HG03039 (cell line): ENCODE results near the gene PNPT1.
"Not testable (repeated sequence)": the region's sequence is repeated elsewhere in the genome, so short reads cannot be mapped to it uniquely, and the experiment has no call there.

Source experiments
- ATAC-seq: cut with Tn5 transposase; IDR thresholded peaks from one replicate; pipeline ENCODE4 v1.9.1; 2021; ENCODE audit warnings: mild to moderate bottlenecking, moderate library complexity; ENCODE audit not compliant: unreplicated experiment

The PNPT1 gene

GRCh38 chr2:55693181-55694125 is at the start of gene PNPT1:
PNPT1 (minus strand) TSS chr2:55693844; CDS start chr2:55693823, 21 bp downstream.
- peak; percentile 100 for ATAC-seq

DNA sequence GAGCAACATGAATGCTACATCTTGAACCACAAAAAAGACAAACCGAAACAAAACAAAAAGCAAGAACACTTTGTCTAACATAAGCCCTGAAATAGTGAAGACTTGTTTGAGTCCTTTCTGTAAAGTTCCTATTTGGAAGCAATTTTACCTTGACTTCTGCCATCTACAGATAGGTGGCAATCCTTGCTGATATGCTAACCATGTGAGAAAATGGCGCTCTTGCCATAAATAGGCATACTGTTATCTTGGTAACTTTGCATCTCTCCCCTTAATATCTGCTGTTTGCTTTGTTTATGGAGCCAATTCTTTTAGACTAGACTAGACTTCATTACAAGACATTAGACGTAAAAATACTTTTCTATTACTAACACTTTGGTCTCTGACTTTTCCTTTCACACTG is 49.4 kb upstream of the PNPT1 start:
- no peak for ATAC-seq

DNA sequence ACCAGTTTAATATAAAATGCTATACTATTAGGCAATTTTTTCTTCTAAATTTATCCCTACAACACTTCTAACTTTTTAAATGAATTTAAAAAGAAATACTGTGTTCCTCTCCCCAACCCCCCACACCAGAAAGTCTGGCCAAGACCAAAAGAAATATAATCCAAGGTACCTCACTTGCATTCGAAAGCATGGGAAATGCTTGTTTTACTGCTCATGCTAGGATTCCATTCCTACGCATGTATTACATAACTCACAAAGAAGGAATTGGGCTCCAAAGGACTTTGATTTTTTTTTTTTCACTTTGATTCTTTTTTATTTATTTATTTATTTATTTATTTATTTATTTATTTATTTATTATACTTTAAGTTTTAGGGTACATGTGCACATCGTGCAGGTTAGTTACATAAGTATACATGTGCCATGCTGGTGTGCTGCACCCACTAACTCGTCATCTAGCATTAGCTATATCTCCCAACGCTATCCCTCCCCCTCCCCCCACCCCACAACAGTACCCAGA is 42.4 kb upstream of the PNPT1 start:
- ATAC-seq, result not testable (repeated sequence)

DNA sequence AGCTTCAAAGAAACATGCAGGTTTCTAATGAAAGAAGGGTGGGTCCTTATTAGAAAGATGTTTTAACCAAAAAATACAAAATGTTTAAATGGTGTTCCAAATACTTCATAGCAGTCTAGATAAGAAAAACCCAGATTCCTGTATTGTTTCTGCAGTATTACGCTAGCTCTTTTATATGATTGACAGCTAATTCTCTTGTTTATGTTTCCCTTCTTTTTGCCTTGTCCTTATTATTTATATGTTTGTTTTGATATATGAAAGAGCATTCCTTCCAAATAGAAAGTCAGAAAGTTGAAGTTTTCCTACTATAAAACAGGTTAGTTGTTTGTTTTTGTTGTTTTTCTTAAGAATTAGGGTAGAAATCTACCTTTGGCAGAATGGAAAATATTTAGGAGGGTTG is 41.1 kb upstream of the PNPT1 start:
- no peak for ATAC-seq

DNA sequence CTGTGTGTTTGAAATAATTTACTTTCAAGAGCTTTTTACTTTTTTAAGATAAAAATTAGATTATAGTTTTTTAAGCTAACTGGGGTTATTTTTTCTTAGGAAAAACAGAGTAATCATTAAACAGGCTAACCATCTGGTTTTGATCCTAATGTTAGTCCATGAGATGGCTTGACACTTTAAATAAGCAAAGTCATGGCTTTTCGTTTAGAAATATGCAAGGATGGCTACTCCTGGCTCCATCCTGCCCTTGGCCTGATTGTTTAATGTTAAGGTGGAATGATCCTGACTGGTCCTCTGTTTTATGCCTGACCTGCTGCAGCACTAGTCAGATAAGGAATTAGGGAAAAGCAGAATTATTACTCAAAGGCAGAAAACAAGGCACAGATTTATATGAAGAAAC is 39.7 kb upstream of the PNPT1 start:
- no peak for ATAC-seq

- ATAC-seq, result no peak
Observed at GRCh38 chr2:55732854-55733253, 39.2 kb upstream of the PNPT1 start.

- no peak for ATAC-seq
Observed at GRCh38 chr2:55729136-55729685, 35.6 kb upstream of the PNPT1 start.

DNA sequence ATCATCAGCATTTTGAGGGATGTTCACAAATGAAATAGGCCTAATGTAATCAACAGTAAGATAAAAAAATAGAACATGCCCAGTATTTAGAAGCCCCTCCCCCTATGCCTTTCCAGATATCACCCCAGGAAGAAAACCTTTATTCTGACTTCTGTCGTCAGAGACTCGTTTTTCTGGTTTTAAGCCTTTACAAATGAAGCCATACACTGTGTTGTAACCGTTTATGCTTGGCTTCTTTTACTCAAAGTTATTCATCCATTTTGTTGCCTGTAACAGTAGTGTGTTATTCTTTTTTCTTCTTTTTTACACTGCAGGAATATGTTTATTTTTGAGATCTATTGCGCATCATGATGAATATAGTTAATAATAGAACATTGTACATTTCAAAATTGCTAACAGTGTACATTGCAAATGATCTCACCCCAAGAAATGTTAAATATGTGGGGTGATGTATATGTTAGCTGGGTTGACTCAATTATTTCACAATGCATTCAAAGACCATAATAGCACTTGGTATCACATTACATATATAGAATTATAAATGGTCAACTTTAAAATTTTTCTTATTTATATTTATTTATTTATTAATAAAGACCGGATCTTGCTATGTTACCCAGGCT is 28.1 kb upstream of the PNPT1 start:
- ATAC-seq, result no peak

GRCh38 chr2:55720417-55720816 is 26.8 kb upstream of the PNPT1 start:
- no peak for ATAC-seq

DNA sequence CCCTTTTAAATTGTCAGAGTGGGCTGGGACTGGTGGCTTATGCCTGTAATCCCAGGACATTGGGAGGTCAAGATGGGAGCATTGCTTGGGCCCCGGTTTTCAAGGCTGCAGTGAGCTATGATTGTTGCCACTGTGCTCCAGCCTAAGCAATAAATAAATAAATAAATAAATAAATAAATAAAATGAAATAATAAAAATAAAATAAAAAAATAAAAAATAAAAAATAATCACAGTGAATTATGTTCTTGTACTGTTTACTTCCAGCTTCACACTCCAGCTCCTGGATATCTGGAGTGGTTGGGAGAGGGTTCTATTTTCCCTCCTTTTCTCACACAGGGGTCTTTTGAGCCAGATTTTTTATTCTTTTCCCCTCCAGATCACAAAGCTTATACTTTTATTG is 26.2 kb upstream of the PNPT1 start:
- ATAC-seq, result no peak

- ATAC-seq, result peak; percentile 51
Observed at GRCh38 chr2:55718165-55719008, 24.7 kb upstream of the PNPT1 start.

DNA sequence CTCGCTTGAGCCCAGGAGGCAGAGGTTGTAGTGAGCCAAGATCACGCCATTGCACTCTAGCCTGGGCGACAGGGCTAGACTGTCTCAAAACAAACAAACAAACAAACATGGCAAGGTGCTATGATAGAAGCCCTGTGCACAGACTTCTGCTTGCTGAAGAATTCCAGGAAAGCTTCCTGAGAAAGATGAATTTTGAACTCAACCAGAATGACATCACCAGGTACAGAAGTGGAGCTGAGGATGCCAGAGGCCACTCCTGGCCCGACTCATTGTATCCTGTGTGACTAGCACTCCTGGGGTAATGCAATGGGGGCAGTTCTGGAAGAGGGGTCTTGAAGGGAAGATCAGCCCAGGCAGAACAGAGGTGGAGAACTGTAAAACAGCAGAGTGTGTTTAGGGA is 22.0 kb upstream of the PNPT1 start:
- no peak for ATAC-seq

GRCh38 chr2:55715178-55715577 is 21.5 kb upstream of the PNPT1 start:
- ATAC-seq, result not testable (repeated sequence)

DNA sequence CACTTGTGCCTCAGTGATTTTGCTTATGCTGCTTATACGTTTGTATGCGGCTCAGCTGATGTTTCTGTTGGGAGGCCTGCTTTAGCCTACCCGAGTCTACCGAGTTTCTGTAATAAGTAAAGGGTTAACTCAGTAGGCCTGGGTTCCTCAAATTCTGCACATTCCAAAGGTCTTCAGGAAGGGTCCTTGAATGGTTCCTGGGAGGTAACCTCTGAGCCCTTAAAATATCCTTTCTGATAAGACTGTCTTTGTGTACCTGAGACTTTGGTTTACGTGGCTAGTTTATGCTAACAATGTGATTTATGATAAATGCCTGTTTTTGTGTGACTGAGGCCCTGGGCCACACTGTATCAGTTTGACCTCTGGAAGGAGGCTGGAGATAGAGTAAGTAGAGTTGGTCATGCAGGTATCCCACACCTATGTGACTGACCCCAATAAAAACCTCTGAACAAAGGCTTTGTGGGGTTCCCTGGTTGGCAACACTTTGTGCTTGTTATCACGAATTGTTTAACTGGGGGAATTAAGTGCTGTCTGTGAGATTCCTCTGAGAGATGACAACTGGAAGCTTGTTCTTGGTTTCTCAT is 18.9 kb upstream of the PNPT1 start:
- ATAC-seq, result no peak

DNA sequence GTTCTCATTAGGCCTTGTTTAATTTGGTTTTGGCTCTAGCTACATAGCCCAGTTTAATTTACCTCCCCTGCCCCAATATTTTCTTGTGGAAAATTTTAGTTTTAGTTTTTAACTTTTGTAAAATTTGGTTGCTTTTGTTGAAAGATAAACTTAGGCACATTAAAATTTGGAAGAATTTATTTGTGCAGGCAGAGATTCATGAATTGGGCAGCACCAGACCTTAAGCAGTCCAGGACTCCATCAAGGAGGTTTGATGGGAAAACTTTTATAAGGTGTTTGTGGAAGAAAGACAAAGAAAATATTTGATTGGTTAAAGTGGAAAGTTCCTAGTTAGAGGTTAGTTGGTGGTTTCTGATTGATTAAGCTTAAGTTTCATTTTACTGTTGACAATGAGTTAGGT is 16.4 kb upstream of the PNPT1 start:
- ATAC-seq, result no peak

- ATAC-seq, result no peak
Observed at GRCh38 chr2:55707751-55708150, 14.1 kb upstream of the PNPT1 start.

DNA sequence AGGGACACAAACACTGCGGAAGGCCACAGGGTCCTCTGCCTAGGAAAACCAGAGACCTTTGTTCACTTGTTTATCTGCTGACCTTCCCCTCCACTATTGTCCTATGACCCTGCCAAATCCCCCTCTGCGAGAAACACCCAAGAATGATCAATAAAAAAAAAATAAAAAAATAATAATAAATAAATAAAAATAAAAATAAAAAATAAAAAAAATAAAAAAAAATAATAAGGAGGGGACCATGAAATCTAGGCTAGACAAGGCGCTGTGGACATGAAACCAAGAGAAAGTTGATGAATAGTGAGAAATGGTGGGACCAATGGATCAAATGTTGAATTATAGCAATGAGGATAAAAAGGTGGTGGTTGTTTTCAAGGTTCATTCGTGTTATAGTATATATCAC is 12.6 kb upstream of the PNPT1 start:
- not testable (repeated sequence) for ATAC-seq

- ATAC-seq, result no peak
Observed at GRCh38 chr2:55705027-55705653, 11.5 kb upstream of the PNPT1 start.

DNA sequence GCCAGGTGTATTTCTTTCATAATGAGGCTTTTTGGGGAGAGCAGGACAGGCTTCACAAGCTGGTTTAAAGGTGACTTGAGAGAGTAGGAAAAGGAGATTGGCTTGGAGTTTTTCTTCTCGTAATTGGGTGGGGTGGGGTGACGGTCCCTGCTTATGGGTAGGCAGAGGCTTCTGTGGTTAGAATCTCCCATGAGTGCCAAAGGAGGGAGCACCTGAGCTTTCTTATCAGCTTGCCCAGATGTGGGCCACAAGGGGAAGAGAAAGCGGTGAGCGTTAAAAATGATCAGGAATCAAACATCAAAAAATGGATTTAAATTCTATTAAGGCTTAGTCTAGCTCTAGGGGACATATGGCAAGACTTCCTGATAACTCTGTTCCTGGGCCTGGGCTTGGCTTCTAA is 9.7 kb upstream of the PNPT1 start:
- ATAC-seq, result no peak

DNA sequence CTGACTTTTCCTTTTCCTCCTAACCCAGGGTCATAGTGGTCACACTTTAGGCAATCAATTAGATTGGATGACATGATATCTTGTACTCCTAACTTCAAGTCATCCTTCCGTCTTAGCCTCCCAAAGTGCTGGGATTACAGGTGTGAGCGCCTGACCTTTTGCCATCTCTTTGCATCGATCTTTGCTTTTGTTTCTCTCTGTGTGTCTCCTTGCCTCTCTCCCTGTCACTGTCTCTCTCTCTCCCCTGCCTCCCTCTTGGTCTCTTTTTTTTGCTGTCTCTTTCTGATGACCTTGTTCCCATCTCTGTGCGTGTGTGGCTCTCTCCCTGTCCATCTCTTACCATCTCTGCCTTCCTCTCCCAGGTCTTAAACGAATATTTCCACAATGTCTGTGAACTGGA is 904 bp downstream of the PNPT1 start:
- ATAC-seq, result not testable (repeated sequence)
